ENCODE results near the gene MVB12A.

Gene MVB12A

DNA sequence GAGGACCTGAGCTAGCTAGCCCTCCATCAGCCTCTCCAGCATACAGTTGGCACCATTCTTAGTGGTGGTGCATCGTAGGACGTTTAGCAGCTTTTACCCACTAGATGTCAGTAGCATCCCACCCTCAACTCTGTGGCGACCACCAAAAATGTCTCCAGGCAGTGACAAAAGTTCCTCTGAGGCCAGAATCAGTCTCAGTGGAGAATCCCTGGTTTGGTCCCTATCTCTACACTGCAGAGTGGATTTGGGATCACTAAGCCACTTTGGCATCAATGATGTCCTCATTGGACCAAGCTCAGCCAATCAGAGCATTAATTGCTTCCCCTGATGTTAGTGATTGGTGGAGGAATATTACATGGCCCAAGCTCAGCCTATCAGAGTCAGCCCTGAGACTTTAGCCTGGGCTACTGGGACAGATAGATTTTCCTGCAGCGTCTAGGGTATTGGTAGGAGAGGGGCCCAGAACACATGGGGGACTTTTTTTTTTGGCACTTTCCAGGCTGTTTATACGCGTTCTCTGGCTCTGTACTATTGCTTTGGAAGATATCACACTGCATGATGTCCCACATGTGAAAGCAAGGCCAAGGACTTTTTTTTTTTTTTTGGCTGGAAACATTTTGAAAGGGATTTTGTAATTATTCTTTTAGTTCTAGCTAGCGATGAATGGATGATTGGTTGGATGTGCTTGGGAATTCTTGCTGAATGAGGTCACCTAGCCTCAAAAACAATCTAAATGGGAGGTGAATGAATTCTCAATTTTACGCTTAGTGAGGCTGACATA, 21.6 kb downstream of the MVB12A start:
- no peak overlapping the region for H2BK120ac ChIP-seq (ENCODE audit: low read depth, low read length)
- WGBS (ENCODE audit: extremely low coverage, insufficient coverage, low lambda C conversion rate): no CpG with 5 or more reads among the region's 8 CpGs
- no peaks in the 10 kb centered on the region for H3K4me1 ChIP-seq (ENCODE audit: control insufficient read depth, low read depth, low read length)
- no peaks in the 10 kb centered on the region for H3K79me2 ChIP-seq (ENCODE audit: control insufficient read depth, insufficient read depth, low read length)
- H3K23ac ChIP-seq (ENCODE audit: low read length): no peak overlapping the region
- no peak overlapping the region for H4K8ac ChIP-seq (ENCODE audit: low read depth, low read length)
- no peak overlapping the region for H2AK5ac ChIP-seq (ENCODE audit: low read length)
- no peak overlapping the region for H2BK15ac ChIP-seq (replicated peaks; ENCODE audit: low read depth)
- H3K4ac ChIP-seq (ENCODE audit: low read depth, low read length): no peak overlapping the region
- no peak overlapping the region for H2BK5ac ChIP-seq (ENCODE audit: low read length)
- no peak overlapping the region for H3K9ac ChIP-seq (ENCODE audit: low read length)
- no peaks in the 10 kb centered on the region for H3K79me1 ChIP-seq (ENCODE audit: low read length)
- no peak overlapping the region for H3K27ac ChIP-seq (ENCODE audit: low read depth, low read length)
- H3K4me2 ChIP-seq (ENCODE audit: low read length): no peak overlapping the region
- DNase-seq: peak; percentile 69
- H3K18ac ChIP-seq (ENCODE audit: low read length): no peak overlapping the region
- no peak overlapping the region for H4K5ac ChIP-seq (ENCODE audit: low read length)
- H3K56ac ChIP-seq (ENCODE audit: low read length): no peak overlapping the region
- no peaks in the 10 kb centered on the region for H3K36me3 ChIP-seq (ENCODE audit: control insufficient read depth, insufficient read depth, low read length)
- no peaks in the 10 kb centered on the region for H3K27me3 ChIP-seq (ENCODE audit: insufficient read depth, low read length, poor library complexity)
- no peak overlapping the region for H3K4me3 ChIP-seq (ENCODE audit: low read length)

DNA sequence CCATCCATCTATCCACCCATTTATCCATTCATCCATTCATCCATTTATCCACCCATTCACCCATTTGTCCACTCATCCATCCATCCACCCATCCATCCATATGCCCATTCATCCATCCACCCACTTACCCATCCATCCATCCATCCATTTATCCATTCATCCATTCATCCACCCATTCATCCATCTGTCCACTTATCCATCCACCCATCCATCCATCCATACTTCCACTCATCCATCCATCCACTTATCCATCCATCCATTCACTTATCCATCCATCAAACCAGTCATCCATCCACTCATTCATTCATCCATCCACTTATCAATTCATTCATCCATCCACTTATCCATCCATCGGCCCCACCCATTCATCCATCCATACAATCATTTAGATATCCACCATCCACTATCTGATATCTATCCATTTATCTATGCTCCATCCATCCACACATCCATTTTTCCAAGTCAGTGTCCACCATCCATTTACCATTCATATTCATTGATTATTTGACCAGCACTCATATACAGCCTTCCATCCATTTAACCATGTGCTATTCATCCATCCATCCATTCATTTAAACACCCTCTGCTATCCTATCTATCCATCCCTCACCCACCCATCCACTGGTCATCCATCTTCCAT, 25.8 kb downstream of the MVB12A start:
- Histone ChIP-seq H4K8ac (ENCODE audit: low read depth, low read length) (no peak overlapping the region), H3K27me3 (ENCODE audit: insufficient read depth, low read length, poor library complexity) (peaks cover 2% of the 10 kb centered on the region), H3K27ac (ENCODE audit: low read depth, low read length) (no peak overlapping the region), H2BK5ac (ENCODE audit: low read length) (no peak overlapping the region), H3K4ac (ENCODE audit: low read depth, low read length) (no peak overlapping the region), H3K4me2 (ENCODE audit: low read length) (no peak overlapping the region), H2BK120ac (ENCODE audit: low read depth, low read length) (no peak overlapping the region), H3K36me3 (ENCODE audit: control insufficient read depth, insufficient read depth, low read length) (no peaks in the 10 kb centered on the region), H2AK5ac (ENCODE audit: low read length) (no peak overlapping the region), H3K79me2 (ENCODE audit: control insufficient read depth, insufficient read depth, low read length) (no peaks in the 10 kb centered on the region), H2BK15ac (replicated peaks; ENCODE audit: low read depth) (no peak overlapping the region), H3K4me1 (ENCODE audit: control insufficient read depth, low read depth, low read length) (no peaks in the 10 kb centered on the region), H3K9ac (ENCODE audit: low read length) (no peak overlapping the region), H3K4me3 (ENCODE audit: low read length) (no peak overlapping the region), H4K5ac (ENCODE audit: low read length) (no peak overlapping the region), H3K18ac (ENCODE audit: low read length) (no peak overlapping the region), H3K79me1 (ENCODE audit: low read length) (no peaks in the 10 kb centered on the region), H3K23ac (ENCODE audit: low read length) (no peak overlapping the region), H3K56ac (ENCODE audit: low read length) (no peak overlapping the region)
- WGBS (ENCODE audit: extremely low coverage, insufficient coverage, low lambda C conversion rate): 100% methylated on average over 1 of the region's 1 CpG
- no peak for DNase-seq

DNA sequence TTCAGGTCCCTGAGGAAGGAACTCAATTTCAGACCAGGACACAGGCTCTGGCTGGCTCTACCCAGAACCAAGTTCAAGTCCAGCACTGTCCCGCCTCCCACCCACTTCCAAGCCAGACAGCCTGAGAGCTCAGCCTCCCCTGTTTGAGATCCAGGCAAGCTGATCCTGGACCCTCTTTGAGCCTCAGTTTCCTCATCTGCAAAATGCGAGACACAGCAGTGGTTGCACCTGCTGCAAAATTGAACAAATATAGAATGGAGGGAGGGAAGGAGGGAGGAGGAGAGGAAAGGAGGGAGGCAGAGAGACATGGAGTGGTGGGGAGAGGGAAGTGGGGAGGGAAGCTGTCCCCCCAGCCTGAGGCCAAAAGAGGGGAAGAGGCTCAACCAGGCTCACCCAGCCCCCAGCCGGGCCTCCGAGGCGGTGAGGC, 27.9 kb downstream of the MVB12A start:
- H3K18ac ChIP-seq (ENCODE audit: low read length): no peak overlapping the region
- no peak overlapping the region for H2BK15ac ChIP-seq (replicated peaks; ENCODE audit: low read depth)
- no peak overlapping the region for H4K5ac ChIP-seq (ENCODE audit: low read length)
- H3K36me3 ChIP-seq (ENCODE audit: control insufficient read depth, insufficient read depth, low read length): no peaks in the 10 kb centered on the region
- peak overlapping the region; percentile 43 for H3K4me2 ChIP-seq (ENCODE audit: low read length)
- no peak overlapping the region for H3K27ac ChIP-seq (ENCODE audit: low read depth, low read length)
- no peaks in the 10 kb centered on the region for H3K4me1 ChIP-seq (ENCODE audit: control insufficient read depth, low read depth, low read length)
- H2BK5ac ChIP-seq (ENCODE audit: low read length): no peak overlapping the region
- H2AK5ac ChIP-seq (ENCODE audit: low read length): no peak overlapping the region
- peak overlapping the region; percentile 78 for H3K56ac ChIP-seq (ENCODE audit: low read length)
- no CpG with 5 or more reads among the region's 5 CpGs for WGBS (ENCODE audit: extremely low coverage, insufficient coverage, low lambda C conversion rate)
- H4K8ac ChIP-seq (ENCODE audit: low read depth, low read length): no peak overlapping the region
- H2BK120ac ChIP-seq (ENCODE audit: low read depth, low read length): no peak overlapping the region
- H3K27me3 ChIP-seq (ENCODE audit: insufficient read depth, low read length, poor library complexity): peaks cover 2% of the 10 kb centered on the region
- H3K79me2 ChIP-seq (ENCODE audit: control insufficient read depth, insufficient read depth, low read length): no peaks in the 10 kb centered on the region
- H3K4ac ChIP-seq (ENCODE audit: low read depth, low read length): no peak overlapping the region
- peak overlapping the region; percentile 53 for H3K9ac ChIP-seq (ENCODE audit: low read length)
- no peak overlapping the region for H3K4me3 ChIP-seq (ENCODE audit: low read length)
- no peak for DNase-seq
- H3K23ac ChIP-seq (ENCODE audit: low read length): no peak overlapping the region
- H3K79me1 ChIP-seq (ENCODE audit: low read length): no peaks in the 10 kb centered on the region

DNA sequence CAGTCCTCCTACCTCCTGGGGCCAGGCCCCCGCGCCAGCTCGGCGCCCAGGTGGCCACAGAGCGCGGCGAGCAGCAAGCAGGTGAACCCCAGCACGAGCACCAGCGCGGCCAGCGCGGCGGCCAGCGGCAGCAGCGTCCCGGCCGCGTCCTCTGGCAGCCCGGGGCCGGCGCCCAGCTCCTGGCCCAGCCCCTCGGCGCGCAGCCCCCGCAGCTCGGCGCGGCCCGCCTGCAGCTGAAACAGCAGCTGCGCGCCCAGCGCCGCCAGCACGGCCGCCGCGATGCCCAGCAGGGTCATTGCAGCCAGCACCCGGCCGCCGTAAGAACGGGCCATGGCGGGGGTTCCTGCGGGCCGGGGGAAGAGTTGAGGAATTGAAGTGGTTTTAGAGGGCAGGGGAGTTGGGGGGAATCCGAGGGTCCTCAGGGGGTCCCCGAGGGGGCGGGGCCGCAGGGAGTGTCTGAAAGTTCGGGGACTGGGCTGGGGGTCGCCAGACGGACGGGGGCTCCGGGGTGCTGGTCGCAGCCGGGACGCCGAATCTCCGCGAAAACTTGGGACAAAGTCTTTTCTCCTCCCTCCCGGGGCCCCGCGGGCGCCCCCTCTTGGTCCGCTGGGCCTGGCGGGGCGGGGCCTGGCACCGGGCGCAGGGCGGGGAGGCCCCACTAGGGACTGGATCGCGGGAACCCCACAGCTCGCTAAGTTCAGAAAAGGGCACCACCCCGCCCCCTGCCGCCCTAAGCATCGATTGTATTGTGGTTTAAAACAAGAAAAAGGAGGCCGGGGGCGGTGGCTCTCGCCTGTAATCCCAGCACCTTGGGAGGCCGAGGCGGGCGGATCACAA, 28.5 kb downstream of the MVB12A start, which contains the start of gene TMEM221:
TMEM221 (minus strand) TSS at position 538 of the 837 bp plus-strand sequence; CDS start at position 332, 206 bp downstream.
- no peaks in the 10 kb centered on the region for H3K79me2 ChIP-seq (ENCODE audit: control insufficient read depth, insufficient read depth, low read length)
- H3K23ac ChIP-seq (ENCODE audit: low read length): no peak within 1 kb of the TSS
- peaks cover 2% of the 10 kb centered on the region for H3K27me3 ChIP-seq (ENCODE audit: insufficient read depth, low read length, poor library complexity)
- no peaks in the 10 kb centered on the region for H3K36me3 ChIP-seq (ENCODE audit: control insufficient read depth, insufficient read depth, low read length)
- H3K4me2 ChIP-seq (ENCODE audit: low read length): peak within 1 kb of the TSS; percentile 43
- peak; percentile 66 for DNase-seq
- no peaks in the 10 kb centered on the region for H3K4me1 ChIP-seq (ENCODE audit: control insufficient read depth, low read depth, low read length)
- no CpG with 5 or more reads among the region's 81 CpGs for WGBS (ENCODE audit: extremely low coverage, insufficient coverage, low lambda C conversion rate)
- no peak within 1 kb of the TSS for H2BK5ac ChIP-seq (ENCODE audit: low read length)
- H3K27ac ChIP-seq (ENCODE audit: low read depth, low read length): no peak within 1 kb of the TSS
- peak within 1 kb of the TSS; percentile 78 for H3K56ac ChIP-seq (ENCODE audit: low read length)
- no peak within 1 kb of the TSS for H2BK120ac ChIP-seq (ENCODE audit: low read depth, low read length)
- H2BK15ac ChIP-seq (replicated peaks; ENCODE audit: low read depth): no peak within 1 kb of the TSS
- H3K4me3 ChIP-seq (ENCODE audit: low read length): peak within 1 kb of the TSS; percentile 17
- H4K8ac ChIP-seq (ENCODE audit: low read depth, low read length): no peak within 1 kb of the TSS
- H2AK5ac ChIP-seq (ENCODE audit: low read length): no peak within 1 kb of the TSS
- peak within 1 kb of the TSS; percentile 53 for H3K9ac ChIP-seq (ENCODE audit: low read length)
- no peak within 1 kb of the TSS for H4K5ac ChIP-seq (ENCODE audit: low read length)
- no peak within 1 kb of the TSS for H3K4ac ChIP-seq (ENCODE audit: low read depth, low read length)
- peak within 1 kb of the TSS; percentile 72 for H3K18ac ChIP-seq (ENCODE audit: low read length)
- no peaks in the 10 kb centered on the region for H3K79me1 ChIP-seq (ENCODE audit: low read length)

GRCh38 chr19:17450264-17451075, 30.6 kb downstream of the MVB12A start:
- no peak overlapping the region for H2BK5ac ChIP-seq (ENCODE audit: low read length)
- no peak overlapping the region for H3K4ac ChIP-seq (ENCODE audit: low read depth, low read length)
- H3K18ac ChIP-seq (ENCODE audit: low read length): no peak overlapping the region
- no peaks in the 10 kb centered on the region for H3K79me2 ChIP-seq (ENCODE audit: control insufficient read depth, insufficient read depth, low read length)
- no peak overlapping the region for H3K23ac ChIP-seq (ENCODE audit: low read length)
- H3K36me3 ChIP-seq (ENCODE audit: control insufficient read depth, insufficient read depth, low read length): no peaks in the 10 kb centered on the region
- H2BK15ac ChIP-seq (replicated peaks; ENCODE audit: low read depth): no peak overlapping the region
- WGBS (ENCODE audit: extremely low coverage, insufficient coverage, low lambda C conversion rate): no CpG with 5 or more reads among the region's 8 CpGs
- H3K9ac ChIP-seq (ENCODE audit: low read length): no peak overlapping the region
- no peak overlapping the region for H3K4me2 ChIP-seq (ENCODE audit: low read length)
- H2BK120ac ChIP-seq (ENCODE audit: low read depth, low read length): no peak overlapping the region
- DNase-seq: no peak
- no peak overlapping the region for H3K27ac ChIP-seq (ENCODE audit: low read depth, low read length)
- H3K4me3 ChIP-seq (ENCODE audit: low read length): no peak overlapping the region
- H3K4me1 ChIP-seq (ENCODE audit: control insufficient read depth, low read depth, low read length): no peaks in the 10 kb centered on the region
- H4K8ac ChIP-seq (ENCODE audit: low read depth, low read length): no peak overlapping the region
- H4K5ac ChIP-seq (ENCODE audit: low read length): no peak overlapping the region
- no peak overlapping the region for H3K56ac ChIP-seq (ENCODE audit: low read length)
- peaks cover 7% of the 10 kb centered on the region for H3K27me3 ChIP-seq (ENCODE audit: insufficient read depth, low read length, poor library complexity)
- H2AK5ac ChIP-seq (ENCODE audit: low read length): no peak overlapping the region
- H3K79me1 ChIP-seq (ENCODE audit: low read length): no peaks in the 10 kb centered on the region
